SHP77 (cell line): ENCODE results near the gene RFLNA.

Experiments used
- DNase-seq, 2 experiments: peaks; one replicate each; lab custom pipeline; 2025; lab: John Stamatoyannopoulos, UW

Gene RFLNA

GRCh38 chr12:124359671-124360581 is 65.0 kb downstream of the RFLNA start:
- DNase-seq: peak in 1 of 2 experiments; percentile 12

- DNase-seq: no peak
Measured at GRCh38 chr12:124361074-124361970, 66.4 kb downstream of the RFLNA start.

GRCh38 chr12:124361996-124362395 is 67.1 kb downstream of the RFLNA start:
- DNase-seq: no peak

- DNase-seq: no peak
Measured at GRCh38 chr12:124363353-124363965, 68.6 kb downstream of the RFLNA start.

GRCh38 chr12:124364543-124364942 is 69.7 kb downstream of the RFLNA start:
- DNase-seq: no peak
